GM19351 (cell line): ENCODE measurements around the gene MUL1.
A peak's percentile ranks its signal among the peaks of the same experiment; 100 is the strongest.

Source experiments
- ATAC-seq: cut with Tn5 transposase; IDR thresholded peaks from one replicate; pipeline ENCODE4 v1.9.1; 2021; ENCODE audit warnings: mild to moderate bottlenecking, moderate library complexity; ENCODE audit not compliant: unreplicated experiment

MUL1 gene, protein sequence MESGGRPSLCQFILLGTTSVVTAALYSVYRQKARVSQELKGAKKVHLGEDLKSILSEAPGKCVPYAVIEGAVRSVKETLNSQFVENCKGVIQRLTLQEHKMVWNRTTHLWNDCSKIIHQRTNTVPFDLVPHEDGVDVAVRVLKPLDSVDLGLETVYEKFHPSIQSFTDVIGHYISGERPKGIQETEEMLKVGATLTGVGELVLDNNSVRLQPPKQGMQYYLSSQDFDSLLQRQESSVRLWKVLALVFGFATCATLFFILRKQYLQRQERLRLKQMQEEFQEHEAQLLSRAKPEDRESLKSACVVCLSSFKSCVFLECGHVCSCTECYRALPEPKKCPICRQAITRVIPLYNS

DNA sequence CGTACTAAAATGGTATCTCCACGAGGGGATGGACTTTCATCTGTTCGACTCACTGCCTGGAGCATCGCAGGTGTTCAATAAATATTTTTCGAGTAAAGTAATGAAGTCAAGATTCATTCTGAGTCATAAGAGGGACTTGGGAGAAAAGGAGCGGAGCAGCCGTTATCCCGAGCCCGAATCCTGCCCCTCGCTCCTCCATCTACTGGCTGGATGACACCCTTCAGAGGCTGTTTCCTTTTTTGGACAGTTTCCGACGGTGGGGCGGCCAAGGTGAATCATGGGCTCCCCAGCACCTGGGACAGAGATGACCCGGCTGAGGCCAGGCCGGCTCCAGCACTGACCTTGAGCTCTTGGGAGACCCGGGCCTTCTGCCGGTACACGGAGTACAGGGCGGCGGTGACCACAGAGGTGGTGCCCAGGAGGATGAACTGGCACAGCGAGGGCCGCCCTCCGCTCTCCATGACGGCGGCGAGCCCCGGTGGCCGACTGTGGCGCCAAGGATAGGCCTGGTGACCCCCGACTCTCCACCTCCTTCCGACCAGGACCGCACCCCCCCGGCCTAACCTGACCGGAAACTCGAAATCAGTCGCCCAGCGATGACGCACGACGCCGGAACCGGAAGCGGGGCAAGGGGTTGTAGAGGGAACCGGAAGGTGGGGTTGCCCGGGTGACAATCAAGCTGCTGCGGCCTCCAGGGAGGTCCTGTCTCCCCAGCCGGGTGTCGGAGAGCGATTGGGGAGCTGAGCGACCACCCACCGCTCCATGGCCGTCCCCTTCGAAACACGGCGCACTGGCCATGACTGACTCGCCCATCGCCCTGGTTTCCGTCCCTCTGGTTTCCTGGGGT is at the start of gene MUL1:
Gene MUL1 (minus strand): TSS at position 588 of the 847 bp plus-strand sequence. CDS start 127 bp downstream, at position 461.
- peak; percentile 93 for ATAC-seq

DNA sequence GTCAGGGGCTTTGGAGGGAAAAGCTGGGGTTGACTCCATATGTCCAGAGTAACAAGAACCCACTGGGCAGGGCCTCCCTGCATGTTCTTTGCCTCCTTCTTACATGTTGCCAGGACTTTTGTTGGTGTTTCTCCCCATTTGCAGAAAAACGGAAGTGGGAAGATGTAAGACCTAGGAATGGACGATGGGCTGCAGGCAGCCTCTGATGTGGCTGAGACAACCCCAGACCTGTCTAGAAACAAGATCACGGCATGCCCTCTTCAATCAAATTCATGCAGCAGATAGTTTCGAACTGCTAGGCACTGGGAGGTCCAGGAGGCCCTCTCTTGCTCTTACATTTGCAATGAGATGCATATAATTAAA is 47.8 kb upstream of the MUL1 start:
- ATAC-seq: no peak

DNA sequence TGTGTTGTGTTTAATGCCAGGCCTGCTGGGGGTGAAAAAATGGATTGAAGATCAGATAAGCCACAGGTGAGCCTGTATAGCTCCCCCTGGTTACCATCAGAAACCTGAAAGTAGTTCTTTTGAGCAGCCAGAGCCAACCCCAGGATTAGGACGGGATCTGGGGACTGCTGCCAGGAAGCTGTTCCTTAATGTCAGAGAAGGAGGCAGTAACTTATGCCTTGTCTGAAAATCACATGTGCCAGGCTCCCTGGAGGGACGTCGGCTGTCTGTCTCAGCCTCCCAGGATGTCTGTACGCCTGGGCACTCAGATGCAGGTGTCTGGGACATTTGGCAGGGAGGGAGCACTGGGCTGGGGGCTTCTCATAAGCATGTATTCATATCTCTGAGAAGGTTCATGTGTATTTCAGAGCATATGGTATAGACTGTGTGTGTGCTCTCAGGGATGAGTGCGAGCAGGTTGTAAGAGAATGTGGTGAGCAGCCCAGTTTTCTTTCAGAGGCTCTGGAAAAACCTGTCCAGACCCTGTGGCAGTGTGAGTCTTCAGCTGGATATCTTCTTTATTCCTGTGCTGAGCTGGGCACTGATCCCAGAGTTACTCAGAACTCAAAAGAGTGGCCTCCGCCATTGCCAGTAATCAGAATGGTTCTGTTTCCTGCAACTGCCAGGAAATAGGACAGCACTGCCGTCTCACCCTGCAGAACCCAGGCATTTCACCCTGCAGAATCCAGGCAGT is 47.2 kb upstream of the MUL1 start:
- ATAC-seq: no peak

DNA sequence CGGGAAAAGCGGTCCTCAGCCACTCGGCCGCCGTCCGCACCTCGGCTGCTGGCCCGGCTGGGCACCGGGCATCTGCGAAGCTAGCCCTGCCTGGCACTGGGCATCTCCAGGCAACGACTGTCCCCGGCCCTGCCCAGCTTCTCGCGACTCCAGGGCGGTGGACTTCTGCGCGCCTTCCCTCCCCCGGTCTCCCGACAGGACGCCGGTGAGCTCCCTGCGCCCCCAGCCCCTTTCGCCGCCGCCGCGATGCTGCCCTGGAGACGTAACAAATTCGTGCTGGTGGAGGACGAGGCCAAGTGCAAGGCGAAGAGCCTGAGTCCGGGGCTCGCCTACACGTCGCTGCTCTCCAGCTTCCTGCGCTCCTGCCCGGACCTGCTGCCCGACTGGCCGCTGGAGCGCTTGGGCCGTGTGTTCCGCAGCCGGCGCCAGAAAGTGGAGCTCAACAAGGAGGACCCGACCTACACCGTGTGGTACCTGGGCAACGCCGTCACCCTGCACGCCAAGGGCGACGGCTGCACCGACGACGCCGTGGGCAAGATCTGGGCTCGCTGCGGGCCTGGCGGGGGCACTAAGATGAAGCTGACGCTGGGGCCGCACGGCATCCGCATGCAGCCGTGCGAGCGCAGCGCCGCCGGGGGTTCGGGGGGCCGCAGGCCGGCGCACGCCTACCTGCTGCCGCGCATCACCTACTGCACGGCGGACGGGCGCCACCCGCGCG is 44.9 kb upstream of the MUL1 start:
- ATAC-seq: no peak

DNA sequence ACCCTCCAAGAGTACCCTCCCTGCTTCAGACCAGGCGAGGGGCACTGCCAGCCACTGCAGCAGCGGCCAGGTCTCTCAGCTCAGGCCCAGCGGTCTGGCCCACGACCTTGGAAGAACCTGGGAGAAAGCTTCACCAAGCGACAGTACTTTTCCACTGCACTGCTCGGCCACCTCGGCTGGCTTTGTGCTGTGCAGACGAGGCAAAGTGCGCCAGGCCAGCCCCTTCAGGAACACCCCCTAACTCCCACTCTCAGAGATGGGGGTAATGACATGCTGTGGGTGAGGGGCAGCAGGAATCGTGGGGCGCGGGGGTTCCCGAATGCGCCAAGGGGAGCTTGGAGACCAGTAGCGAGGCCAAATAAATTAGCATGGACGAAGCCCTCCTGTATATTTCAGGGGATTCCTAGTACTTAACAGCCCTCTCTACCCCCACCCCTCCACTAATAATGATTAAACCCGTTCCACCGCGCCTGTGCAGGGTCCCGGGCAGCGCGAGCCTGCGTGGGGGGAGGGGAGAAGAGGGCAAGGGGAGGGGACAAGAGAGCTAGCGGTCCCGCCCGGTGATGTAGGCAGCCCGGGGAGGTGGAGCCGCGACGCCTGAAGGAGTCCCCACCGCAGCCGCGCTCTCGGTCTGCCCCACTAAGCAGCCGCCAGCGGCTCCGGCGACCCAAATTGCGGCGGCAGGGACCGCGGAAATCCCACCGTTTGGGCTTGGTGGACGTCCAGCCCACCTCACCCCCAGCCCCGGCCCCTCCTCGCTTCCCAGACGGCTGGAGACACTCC is 44.2 kb upstream of the MUL1 start, which contains the start of gene FAM43B:
Gene FAM43B (plus strand): TSS at position 629 of the 783 bp plus-strand sequence. CDS start 401 bp downstream, outside the sequence.
- ATAC-seq: no peak

DNA sequence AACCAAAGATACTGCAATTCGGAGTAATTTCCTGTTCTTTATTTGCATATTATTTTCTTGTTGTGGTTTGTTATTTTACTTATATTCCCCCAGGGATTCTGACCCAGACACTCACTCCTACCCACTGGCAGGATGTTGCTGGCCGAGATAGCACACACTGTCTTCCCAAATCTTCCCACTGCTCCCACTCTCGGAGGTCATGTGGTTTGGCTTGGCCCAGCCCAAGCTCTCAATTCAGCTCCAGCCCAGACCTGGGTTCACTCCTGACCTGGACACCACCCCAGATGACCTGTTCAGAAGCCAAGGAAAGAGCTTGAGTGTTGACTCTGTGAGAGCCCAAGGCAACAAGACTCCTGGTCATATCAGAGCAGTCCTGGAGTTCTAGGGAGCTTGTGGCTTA is 43.2 kb upstream of the MUL1 start:
- ATAC-seq: no peak

DNA sequence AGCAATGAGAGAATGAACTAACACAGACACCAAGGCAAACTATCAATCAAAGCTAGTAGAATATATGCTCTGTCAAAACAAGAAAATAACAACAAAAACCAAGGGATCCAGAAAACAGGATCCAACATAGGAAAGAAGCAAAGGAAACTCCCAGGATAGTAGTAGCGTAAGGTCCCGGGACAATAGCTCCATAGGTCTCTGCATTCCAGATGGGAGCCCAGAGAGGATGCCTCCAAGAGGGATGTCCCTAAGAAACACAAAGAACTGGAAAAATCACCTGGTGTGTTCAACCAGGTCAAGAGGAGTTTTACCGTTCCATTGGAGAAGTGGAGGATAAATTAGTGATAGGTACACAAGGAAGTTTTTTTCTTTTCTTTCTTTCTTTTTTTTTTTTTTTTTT is 38.7 kb upstream of the MUL1 start:
- ATAC-seq: no peak

DNA sequence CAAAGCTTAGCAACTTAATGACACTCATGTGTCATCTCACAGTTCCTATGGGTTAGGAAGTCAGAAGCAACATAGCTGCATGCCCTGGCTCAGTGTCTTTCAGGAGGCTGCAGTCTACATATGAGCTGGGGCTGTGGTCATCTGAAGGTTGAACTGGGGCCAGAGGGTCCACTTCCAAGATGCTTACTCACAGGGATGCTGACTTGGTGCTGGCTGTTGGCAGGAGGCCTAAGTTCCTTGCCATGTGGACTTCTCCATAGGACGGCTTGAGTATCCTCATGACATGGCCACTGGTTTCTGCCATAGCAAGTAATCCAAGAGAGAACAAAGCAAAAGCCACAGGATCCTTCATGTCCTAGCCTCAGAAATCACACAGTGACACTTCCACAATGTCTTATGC is 32.3 kb upstream of the MUL1 start:
- no peak for ATAC-seq

DNA sequence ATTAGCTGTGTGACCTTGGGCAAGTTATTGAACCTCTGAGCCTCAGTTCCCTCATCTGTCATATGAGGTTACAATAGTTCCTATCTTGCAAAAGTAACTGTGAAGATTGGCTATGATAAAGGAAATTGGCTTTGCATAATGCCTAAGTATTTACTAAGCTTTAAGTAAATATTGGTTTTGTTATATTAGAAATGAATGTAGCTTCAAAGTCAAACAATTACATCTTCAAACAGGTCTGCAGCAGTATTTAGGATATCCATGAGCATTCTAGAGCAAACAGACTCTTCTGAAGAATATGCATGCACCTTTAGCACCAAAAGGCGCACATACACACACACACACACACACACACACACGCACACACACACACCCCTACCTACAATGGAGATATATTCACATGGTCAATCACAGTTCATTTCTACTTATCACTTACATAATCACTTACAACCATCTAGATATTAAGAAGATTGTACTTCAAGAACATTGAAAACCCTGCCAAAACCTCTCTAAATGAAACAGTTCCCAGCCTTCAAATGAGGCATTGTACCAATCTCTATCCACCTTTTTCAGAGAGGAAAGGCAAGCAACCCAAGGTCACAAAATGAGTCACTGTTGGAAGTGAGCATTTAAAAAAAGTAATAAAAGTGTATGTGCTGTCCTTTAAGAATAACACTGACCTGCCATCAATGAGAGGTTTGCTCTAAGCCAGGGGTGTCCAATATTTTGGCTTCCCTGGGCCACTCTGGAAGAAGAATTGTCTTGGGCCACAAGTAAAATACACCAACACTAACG is 31.0 kb upstream of the MUL1 start:
- no peak for ATAC-seq

DNA sequence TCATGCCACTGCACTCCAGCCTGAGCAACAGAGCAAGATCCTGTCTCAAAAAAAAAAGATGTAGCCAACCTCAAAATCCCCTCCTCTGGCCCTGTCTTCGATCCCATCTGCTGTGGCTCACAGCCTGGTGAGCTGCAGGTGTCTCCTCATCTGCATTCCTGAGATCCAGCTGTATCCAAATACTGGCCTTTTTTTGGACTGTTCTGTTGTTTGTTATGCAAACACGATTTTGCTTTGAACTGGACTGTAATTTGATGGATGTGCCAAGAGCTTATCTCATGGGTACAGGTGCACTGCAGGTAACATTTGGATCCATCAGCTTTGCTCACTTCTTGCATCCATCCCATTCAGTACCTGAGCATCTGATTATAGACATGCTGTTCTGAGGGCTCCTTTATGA is 30.3 kb upstream of the MUL1 start:
- no peak for ATAC-seq

DNA sequence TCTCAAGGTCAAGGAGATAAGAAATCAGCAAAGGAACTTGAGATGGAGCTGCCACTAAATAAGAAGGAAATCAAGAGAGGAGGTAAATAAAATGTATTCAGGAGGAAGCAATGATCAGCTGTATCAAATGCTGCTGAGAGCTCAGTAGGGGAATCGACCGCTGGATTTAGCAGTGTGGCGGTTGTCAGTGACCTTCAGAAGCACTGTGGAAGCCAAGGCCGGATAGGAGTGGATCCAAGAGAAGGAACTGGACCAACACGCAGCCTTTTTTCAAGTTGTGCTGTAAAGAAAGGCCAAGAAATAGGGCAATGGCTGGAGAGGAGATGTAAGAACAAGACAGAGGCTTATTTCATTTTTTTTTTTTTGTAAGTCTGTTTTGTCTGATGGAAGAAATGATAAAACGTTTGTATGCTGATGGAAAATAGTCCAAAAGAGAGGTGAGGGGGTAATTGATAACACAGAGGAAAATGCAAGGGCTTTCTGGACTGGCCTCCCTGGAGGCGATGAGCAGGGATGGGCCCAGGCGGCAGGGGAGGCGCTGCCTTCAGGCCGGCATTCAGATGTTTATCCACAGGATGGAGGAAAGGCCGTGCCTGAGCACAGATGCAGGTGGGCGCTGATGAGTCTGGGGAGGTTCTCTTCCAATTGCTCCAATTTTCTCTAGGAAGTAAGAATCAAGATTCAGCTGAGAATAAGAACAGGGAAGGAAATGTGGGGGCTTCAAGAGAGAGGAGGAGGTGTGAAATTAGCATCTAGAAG is 26.9 kb upstream of the MUL1 start:
- ATAC-seq: no peak

DNA sequence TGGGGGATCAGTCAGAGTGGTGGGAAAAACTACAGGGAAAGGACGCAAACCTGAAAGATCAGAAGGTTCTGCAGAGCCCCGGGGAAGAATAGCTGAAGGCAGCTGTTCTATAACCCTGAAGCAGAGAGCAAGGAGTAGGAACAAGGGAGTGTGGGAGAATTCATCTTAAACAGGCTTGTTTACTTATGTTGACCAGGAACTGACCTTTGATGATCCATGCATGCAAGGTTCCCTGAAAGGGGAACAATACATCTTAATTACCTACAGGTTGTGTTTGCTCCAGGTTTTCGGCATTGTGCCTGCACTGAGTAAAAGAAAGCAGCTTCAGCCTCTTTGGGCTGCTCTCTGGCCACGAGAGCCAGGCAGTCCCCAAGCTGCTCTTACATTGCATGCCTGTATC is 25.7 kb upstream of the MUL1 start:
- ATAC-seq: no peak

DNA sequence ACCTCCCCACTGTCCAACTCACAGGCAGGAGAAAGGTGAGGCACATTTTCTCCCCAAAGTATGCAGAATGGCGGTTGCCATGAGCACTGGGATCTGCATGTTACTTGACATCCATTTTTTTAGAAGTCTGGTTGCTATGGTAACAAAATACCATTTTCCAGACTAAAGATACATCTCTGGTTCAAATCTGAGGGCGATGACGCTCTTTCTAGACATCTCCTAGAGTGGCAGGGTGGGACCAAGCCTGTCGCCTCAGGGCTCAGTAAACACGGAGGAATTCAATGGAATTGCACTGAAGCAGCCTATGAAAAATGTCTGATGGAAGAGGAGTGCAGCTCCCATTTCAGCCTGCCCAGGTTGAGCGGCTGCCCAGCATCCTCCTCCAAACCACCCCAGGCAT is 22.9 kb upstream of the MUL1 start:
- ATAC-seq: no peak

DNA sequence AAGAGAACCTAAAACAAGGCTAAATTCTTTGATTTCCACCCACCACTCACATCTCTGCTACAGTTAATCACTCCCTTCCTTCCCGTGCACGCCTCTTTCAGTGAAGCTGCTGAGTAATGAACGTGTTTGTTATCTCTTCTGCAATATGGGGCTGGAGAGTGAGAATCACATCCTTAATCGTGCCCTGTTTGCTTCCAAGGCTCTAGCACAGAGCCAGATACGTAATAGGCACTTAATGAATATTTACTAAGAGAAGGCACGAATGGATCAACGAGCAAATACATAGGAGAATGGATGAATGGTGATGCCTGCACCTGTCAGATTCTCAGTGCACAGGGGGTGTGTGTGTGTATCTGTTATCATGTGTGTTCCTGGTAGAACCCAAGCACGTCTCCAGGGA is 22.4 kb upstream of the MUL1 start:
- ATAC-seq: no peak

DNA sequence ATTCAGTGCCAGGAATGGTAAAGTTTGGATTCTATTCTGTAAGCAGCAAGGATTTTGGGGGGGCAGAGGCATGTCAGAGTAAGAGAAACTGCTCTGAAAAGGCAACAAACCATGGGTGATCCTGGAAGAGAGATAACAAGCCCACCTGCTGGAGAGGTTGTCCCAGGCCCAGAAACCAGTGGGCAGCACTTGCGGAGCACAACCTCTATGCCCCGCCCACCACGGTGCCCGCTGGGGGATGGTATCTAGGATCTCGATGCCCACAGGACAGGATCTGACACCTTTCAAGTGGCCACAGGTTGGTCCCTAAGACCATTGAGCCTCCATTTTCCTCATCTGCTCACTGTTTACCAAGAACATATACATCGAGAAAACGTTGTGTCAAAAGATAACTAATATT is 20.3 kb upstream of the MUL1 start:
- ATAC-seq: no peak

DNA sequence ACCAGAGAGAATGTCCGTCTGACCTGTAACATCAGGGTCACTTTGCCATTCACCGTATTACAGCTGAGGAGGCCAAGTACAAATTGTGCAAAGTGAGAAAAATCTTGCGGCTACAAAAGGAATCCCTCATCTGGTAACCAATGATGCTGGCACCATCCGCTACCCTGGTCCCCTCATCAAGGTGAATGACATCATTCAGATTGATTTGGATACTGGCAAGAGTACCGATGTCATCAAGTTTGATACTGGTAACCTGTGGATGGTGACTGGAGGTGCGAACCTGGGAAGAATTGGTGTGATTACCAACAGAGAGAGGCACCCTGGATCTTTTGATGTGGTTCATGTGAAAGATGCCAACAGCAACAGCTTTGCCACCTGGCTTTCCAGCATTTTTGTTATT is 18.3 kb upstream of the MUL1 start:
- ATAC-seq: no peak

DNA sequence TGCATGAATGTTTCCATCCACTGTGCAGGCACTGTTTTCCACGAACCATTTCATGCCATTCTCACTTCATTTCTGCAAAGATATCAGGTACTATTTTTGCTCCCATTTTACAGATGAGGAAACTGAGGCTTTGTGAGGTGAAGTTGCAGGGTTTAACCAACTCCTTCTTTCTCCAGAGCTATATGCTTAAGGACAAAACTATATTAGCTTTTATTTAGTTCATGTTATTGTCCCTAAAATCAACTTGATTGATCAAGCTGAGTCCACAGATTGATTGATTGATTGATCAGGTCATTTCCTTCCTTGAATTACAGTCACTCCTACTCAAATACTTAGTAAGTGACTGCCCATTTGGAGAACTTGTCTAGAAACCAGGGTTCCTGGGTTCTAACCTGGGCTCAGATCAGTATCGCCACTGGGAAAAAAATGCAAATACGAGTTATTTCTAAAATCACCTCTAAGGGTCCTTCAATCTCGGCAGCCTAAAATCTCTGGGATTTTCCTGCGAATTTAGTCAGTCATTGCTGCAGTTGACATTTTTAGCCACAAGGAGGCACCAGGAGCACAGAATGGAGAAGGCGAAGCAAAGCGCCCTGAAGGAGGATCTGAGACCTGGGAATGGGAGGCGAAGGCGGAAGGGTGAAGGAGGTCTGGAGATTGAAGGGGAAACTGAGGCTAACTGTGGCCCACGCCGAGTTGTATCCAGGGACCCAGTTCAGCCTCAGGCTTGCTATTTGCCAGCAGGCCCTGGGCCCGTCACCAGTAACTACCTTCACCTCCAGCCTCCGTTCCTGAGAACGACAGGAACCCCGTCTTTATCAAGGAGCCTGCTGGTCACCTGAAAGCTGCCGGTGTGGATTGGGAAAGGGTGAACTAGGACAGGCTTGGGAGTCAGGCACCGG is 14.3 kb upstream of the MUL1 start:
- no peak for ATAC-seq
